ENCODE data around the gene UBTD2.

Gene UBTD2

DNA sequence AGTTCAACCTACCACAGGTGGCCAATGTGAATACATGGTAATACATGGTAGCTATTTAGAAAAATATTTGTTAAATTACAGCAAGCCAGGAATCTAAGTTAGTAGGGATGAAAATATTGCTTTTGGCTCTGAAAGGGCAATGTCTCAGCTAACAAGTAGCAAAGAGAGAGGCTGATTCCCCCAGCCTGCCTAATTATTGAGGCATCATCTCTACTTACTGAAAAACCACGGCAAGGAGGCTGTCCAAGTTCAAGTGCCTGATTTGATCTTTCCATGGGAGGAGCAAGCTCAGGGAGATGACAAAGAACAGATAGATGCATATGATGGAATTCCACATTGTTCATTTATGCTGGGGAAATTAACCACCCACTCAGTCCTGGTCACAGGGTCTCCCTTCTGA is 28.7 kb upstream of the UBTD2 start:
- Histone ChIP-seq H3K9me3 (ENCODE audit: insufficient read depth, low read depth, low read length) (no peaks in the 10 kb centered on the region), H2BK5ac (ENCODE audit: low read depth, low read length, poor library complexity) (no peak overlapping the region), H3K9ac (ENCODE audit: low read length) (no peak overlapping the region), H3K36me3 (ENCODE audit: control insufficient read depth in 1 of 2, insufficient read depth in 2 of 2, low read length in 2 of 2) (no peaks in the 10 kb centered on the region), H3K18ac (ENCODE audit: low read length) (no peak overlapping the region), H4K8ac (ENCODE audit: low read depth, low read length) (no peak overlapping the region), H2BK12ac (ENCODE audit: low read length) (peak overlapping the region; percentile 48), H3K27me3 (ENCODE audit: insufficient read depth, low read length) (no peaks in the 10 kb centered on the region), H4K12ac (ENCODE audit: low read depth, low read length) (no peak overlapping the region), H2BK120ac (ENCODE audit: insufficient read depth, low read length, poor library complexity) (no peak overlapping the region), H2AK5ac (ENCODE audit: low read length) (no peak overlapping the region), H3K14ac (ENCODE audit: low read length) (no peak overlapping the region), H3K4me3 (ENCODE audit: low read depth, low read length) (no peak overlapping the region), H3K79me1 (ENCODE audit: low read length) (peaks cover 21% of the 10 kb centered on the region), H4K91ac (ENCODE audit: low read depth, low read length) (no peak overlapping the region), H3K23ac (ENCODE audit: low read length) (no peak overlapping the region), H3K4me2 (ENCODE audit: low read length) (no peak overlapping the region), H3K4ac (ENCODE audit: low read depth, low read length) (no peak overlapping the region), H3K79me2 (ENCODE audit: control insufficient read depth, insufficient read depth, low read length, poor library complexity) (peaks cover 4% of the 10 kb centered on the region), H3K4me1 (ENCODE audit: control insufficient read depth in 1 of 2, insufficient read depth in 2 of 2, low read length in 2 of 2) (peaks cover 8 to 16% of the 10 kb centered on the region in 2 experiments), H2AFZ (ENCODE audit: insufficient read depth, low read length, poor library complexity) (no peak overlapping the region), H3K27ac (ENCODE audit: low read depth, low read length) (no peak overlapping the region)
- no CpG with 5 or more reads among the region's 1 CpG for WGBS (ENCODE audit: extremely low coverage, insufficient coverage, insufficient read length)
- DNase-seq, result no peak

DNA sequence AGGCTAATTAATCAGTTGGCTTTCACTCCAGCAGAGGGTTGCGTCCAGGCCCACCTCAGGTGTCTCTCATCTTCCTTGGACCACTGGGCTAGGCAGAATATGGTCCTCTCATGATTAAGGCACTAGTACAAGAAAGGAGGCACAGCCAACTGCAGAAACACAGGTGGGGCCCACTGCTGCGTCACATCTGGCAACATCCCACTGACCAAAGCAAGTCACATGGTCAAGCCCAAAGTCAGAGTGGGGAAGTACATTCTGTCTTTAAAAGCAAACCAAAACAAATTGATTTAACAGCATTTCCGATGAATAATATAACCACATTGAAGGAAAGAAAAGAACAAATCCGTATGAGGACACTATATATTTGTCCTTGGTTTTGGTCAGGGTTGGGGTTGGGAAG is 28.0 kb upstream of the UBTD2 start:
- H3K9me3 ChIP-seq (ENCODE audit: insufficient read depth, low read depth, low read length), result no peaks in the 10 kb centered on the region
- WGBS (ENCODE audit: extremely low coverage, insufficient coverage, insufficient read length), result no CpG with 5 or more reads among the region's 4 CpGs
- H3K14ac ChIP-seq (ENCODE audit: low read length), result no peak overlapping the region
- H3K27me3 ChIP-seq (ENCODE audit: insufficient read depth, low read length), result no peaks in the 10 kb centered on the region
- H3K4me2 ChIP-seq (ENCODE audit: low read length), result no peak overlapping the region
- peak overlapping the region; percentile 25 for H2BK120ac ChIP-seq (ENCODE audit: insufficient read depth, low read length, poor library complexity)
- no peak overlapping the region for H3K4me3 ChIP-seq (ENCODE audit: low read depth, low read length)
- H3K4me1 ChIP-seq (ENCODE audit: control insufficient read depth in 1 of 2, insufficient read depth in 2 of 2, low read length in 2 of 2), result peaks cover 8 to 16% of the 10 kb centered on the region in 2 experiments
- no peak overlapping the region for H2AFZ ChIP-seq (ENCODE audit: insufficient read depth, low read length, poor library complexity)
- H3K18ac ChIP-seq (ENCODE audit: low read length), result no peak overlapping the region
- H2AK5ac ChIP-seq (ENCODE audit: low read length), result no peak overlapping the region
- peaks cover 4% of the 10 kb centered on the region for H3K79me2 ChIP-seq (ENCODE audit: control insufficient read depth, insufficient read depth, low read length, poor library complexity)
- no peak for DNase-seq
- no peak overlapping the region for H3K9ac ChIP-seq (ENCODE audit: low read length)
- no peak overlapping the region for H3K4ac ChIP-seq (ENCODE audit: low read depth, low read length)
- no peak overlapping the region for H3K27ac ChIP-seq (ENCODE audit: low read depth, low read length)
- no peak overlapping the region for H4K8ac ChIP-seq (ENCODE audit: low read depth, low read length)
- no peak overlapping the region for H2BK5ac ChIP-seq (ENCODE audit: low read depth, low read length, poor library complexity)
- no peak overlapping the region for H4K91ac ChIP-seq (ENCODE audit: low read depth, low read length)
- no peak overlapping the region for H3K23ac ChIP-seq (ENCODE audit: low read length)
- H4K12ac ChIP-seq (ENCODE audit: low read depth, low read length), result no peak overlapping the region
- peaks cover 21% of the 10 kb centered on the region for H3K79me1 ChIP-seq (ENCODE audit: low read length)
- peak overlapping the region; percentile 12 for H2BK12ac ChIP-seq (ENCODE audit: low read length)
- no peaks in the 10 kb centered on the region for H3K36me3 ChIP-seq (ENCODE audit: control insufficient read depth in 1 of 2, insufficient read depth in 2 of 2, low read length in 2 of 2)

DNA sequence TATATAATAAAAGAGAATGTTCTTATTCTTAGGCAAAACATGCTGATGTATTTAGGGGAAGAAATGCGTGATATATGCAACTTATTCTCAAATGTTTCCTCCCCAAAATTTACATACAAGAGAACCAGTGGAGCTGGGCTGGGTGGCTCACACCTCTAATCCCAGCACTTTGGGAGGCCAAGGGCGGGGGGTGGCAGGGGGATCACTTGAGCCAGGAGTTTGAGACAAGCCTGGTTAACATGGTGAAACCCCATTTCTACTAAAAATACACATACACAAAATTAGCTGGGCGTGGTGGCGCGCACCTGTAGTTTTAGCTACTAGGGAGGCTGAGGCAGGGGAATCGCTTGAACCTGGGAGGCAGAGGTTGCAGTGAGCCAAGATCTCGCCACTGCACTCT is 27.5 kb upstream of the UBTD2 start:
- H3K4ac ChIP-seq (ENCODE audit: low read depth, low read length), result no peak overlapping the region
- no peak overlapping the region for H2BK12ac ChIP-seq (ENCODE audit: low read length)
- H2AK5ac ChIP-seq (ENCODE audit: low read length), result no peak overlapping the region
- no peak overlapping the region for H3K4me2 ChIP-seq (ENCODE audit: low read length)
- no peaks in the 10 kb centered on the region for H3K9me3 ChIP-seq (ENCODE audit: insufficient read depth, low read depth, low read length)
- H3K79me1 ChIP-seq (ENCODE audit: low read length), result peaks cover 16% of the 10 kb centered on the region
- H4K12ac ChIP-seq (ENCODE audit: low read depth, low read length), result no peak overlapping the region
- H4K8ac ChIP-seq (ENCODE audit: low read depth, low read length), result no peak overlapping the region
- no peak overlapping the region for H3K9ac ChIP-seq (ENCODE audit: low read length)
- no peak overlapping the region for H2BK5ac ChIP-seq (ENCODE audit: low read depth, low read length, poor library complexity)
- WGBS (ENCODE audit: extremely low coverage, insufficient coverage, insufficient read length), result no CpG with 5 or more reads among the region's 7 CpGs
- H4K91ac ChIP-seq (ENCODE audit: low read depth, low read length), result no peak overlapping the region
- no peaks in the 10 kb centered on the region for H3K36me3 ChIP-seq (ENCODE audit: control insufficient read depth in 1 of 2, insufficient read depth in 2 of 2, low read length in 2 of 2)
- no peak overlapping the region for H3K23ac ChIP-seq (ENCODE audit: low read length)
- H3K27ac ChIP-seq (ENCODE audit: low read depth, low read length), result no peak overlapping the region
- no peak overlapping the region for H2BK120ac ChIP-seq (ENCODE audit: insufficient read depth, low read length, poor library complexity)
- no peak overlapping the region for H3K14ac ChIP-seq (ENCODE audit: low read length)
- H3K4me3 ChIP-seq (ENCODE audit: low read depth, low read length), result no peak overlapping the region
- H2AFZ ChIP-seq (ENCODE audit: insufficient read depth, low read length, poor library complexity), result no peak overlapping the region
- H3K18ac ChIP-seq (ENCODE audit: low read length), result no peak overlapping the region
- DNase-seq, result no peak
- H3K79me2 ChIP-seq (ENCODE audit: control insufficient read depth, insufficient read depth, low read length, poor library complexity), result peaks cover 2% of the 10 kb centered on the region
- H3K27me3 ChIP-seq (ENCODE audit: insufficient read depth, low read length), result no peaks in the 10 kb centered on the region
- H3K4me1 ChIP-seq (ENCODE audit: control insufficient read depth in 1 of 2, insufficient read depth in 2 of 2, low read length in 2 of 2), result peaks cover 8 to 12% of the 10 kb centered on the region in 2 experiments

DNA sequence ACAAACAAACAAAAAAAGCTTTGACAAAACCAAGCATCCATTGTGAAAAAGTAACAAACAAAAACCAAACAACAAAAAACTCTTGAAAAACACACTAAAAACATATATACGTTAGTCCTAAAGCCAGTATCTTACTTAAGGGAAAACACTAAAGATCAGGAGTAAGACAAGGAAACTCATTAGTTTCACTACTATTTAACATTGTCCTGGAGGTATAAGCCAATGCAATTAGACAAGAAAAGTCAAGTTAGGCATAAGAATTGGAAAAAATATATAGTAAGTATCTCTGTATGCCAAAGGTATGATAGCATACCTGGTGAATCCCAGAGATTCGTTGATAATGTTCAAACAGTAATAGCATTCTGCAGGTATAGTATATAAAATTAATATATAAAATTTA is 21.8 kb upstream of the UBTD2 start:
- no peak overlapping the region for H4K91ac ChIP-seq (ENCODE audit: low read depth, low read length)
- H3K18ac ChIP-seq (ENCODE audit: low read length), result no peak overlapping the region
- no peak overlapping the region for H3K27ac ChIP-seq (ENCODE audit: low read depth, low read length)
- no peak overlapping the region for H3K9ac ChIP-seq (ENCODE audit: low read length)
- no peak overlapping the region for H2BK12ac ChIP-seq (ENCODE audit: low read length)
- no peak overlapping the region for H4K12ac ChIP-seq (ENCODE audit: low read depth, low read length)
- H2BK120ac ChIP-seq (ENCODE audit: insufficient read depth, low read length, poor library complexity), result no peak overlapping the region
- no peak overlapping the region for H2AFZ ChIP-seq (ENCODE audit: insufficient read depth, low read length, poor library complexity)
- DNase-seq, result no peak
- H3K4ac ChIP-seq (ENCODE audit: low read depth, low read length), result no peak overlapping the region
- no peaks in the 10 kb centered on the region for H3K36me3 ChIP-seq (ENCODE audit: control insufficient read depth in 1 of 2, insufficient read depth in 2 of 2, low read length in 2 of 2)
- no peaks in the 10 kb centered on the region for H3K9me3 ChIP-seq (ENCODE audit: insufficient read depth, low read depth, low read length)
- no peaks in the 10 kb centered on the region for H3K27me3 ChIP-seq (ENCODE audit: insufficient read depth, low read length)
- H3K4me2 ChIP-seq (ENCODE audit: low read length), result no peak overlapping the region
- no peak overlapping the region for H2BK5ac ChIP-seq (ENCODE audit: low read depth, low read length, poor library complexity)
- 100% methylated on average over 1 of the region's 2 CpGs for WGBS (ENCODE audit: extremely low coverage, insufficient coverage, insufficient read length)
- no peak overlapping the region for H2AK5ac ChIP-seq (ENCODE audit: low read length)
- no peaks in the 10 kb centered on the region for H3K79me1 ChIP-seq (ENCODE audit: low read length)
- no peaks in the 10 kb centered on the region for H3K4me1 ChIP-seq (ENCODE audit: control insufficient read depth in 1 of 2, insufficient read depth in 2 of 2, low read length in 2 of 2)
- H3K4me3 ChIP-seq (ENCODE audit: low read depth, low read length), result no peak overlapping the region
- no peaks in the 10 kb centered on the region for H3K79me2 ChIP-seq (ENCODE audit: control insufficient read depth, insufficient read depth, low read length, poor library complexity)
- no peak overlapping the region for H4K8ac ChIP-seq (ENCODE audit: low read depth, low read length)
- no peak overlapping the region for H3K23ac ChIP-seq (ENCODE audit: low read length)
- no peak overlapping the region for H3K14ac ChIP-seq (ENCODE audit: low read length)
